ENCODE measurements around the gene RAPGEF4. TPM values are rescaled to one million over a fixed set of nuclear protein-coding genes. Genes with fewer than 3 reads are reported as not detected.

Gene RAPGEF4
- total RNA-seq, 1 donor from 2014 or later: 14.2 TPM

GRCh38 chr2:173056705-173057364, 321.2 kb downstream of the RAPGEF4 start:
- DNase-seq (ENCODE audit: low read depth in 2 of 2): no peak

GRCh38 chr2:173058097-173058496, 322.5 kb downstream of the RAPGEF4 start:
- no peak for DNase-seq (ENCODE audit: low read depth in 2 of 2)

- no peak for DNase-seq (ENCODE audit: low read depth in 2 of 2)
These were observed 323.0 kb downstream of the RAPGEF4 start for GRCh38 chr2:173058673-173059072.

- no peak for DNase-seq (ENCODE audit: low read depth in 2 of 2)
These were observed 323.6 kb downstream of the RAPGEF4 start for GRCh38 chr2:173059292-173059691.

GRCh38 chr2:173059971-173060461, 324.4 kb downstream of the RAPGEF4 start:
- no peak for DNase-seq (ENCODE audit: low read depth in 2 of 2)

GRCh38 chr2:173062801-173063200, 327.2 kb downstream of the RAPGEF4 start:
- no peak for DNase-seq (ENCODE audit: low read depth in 2 of 2)

GRCh38 chr2:173064151-173064805, 328.6 kb downstream of the RAPGEF4 start:
- no peak for DNase-seq (ENCODE audit: low read depth in 2 of 2)

GRCh38 chr2:173066887-173067676, 331.4 kb downstream of the RAPGEF4 start:
- DNase-seq (ENCODE audit: low read depth in 2 of 2): no peak

- DNase-seq (ENCODE audit: low read depth in 2 of 2): no peak
These were observed 339.6 kb downstream of the RAPGEF4 start for GRCh38 chr2:173075056-173075780.

GRCh38 chr2:173075781-173076580, 340.3 kb downstream of the RAPGEF4 start, which contains the start of gene MAP3K20:
Gene MAP3K20 (plus strand): TSS chr2:173075846. CDS start chr2:173091032, 15,186 bp downstream.
- peak; percentile 43 to 79 for DNase-seq (ENCODE audit: low read depth in 2 of 2)

- DNase-seq (ENCODE audit: low read depth in 2 of 2): peak in 1 of 2 donors; percentile 60
These were observed 341.1 kb downstream of the RAPGEF4 start for GRCh38 chr2:173076581-173077345.

GRCh38 chr2:173077506-173078177, 342.0 kb downstream of the RAPGEF4 start:
- peak in 1 of 2 donors; percentile 59 for DNase-seq (ENCODE audit: low read depth in 2 of 2)

- DNase-seq (ENCODE audit: low read depth in 2 of 2): no peak
These were observed 343.5 kb downstream of the RAPGEF4 start for GRCh38 chr2:173079141-173079540.

GRCh38 chr2:173079973-173080860, 344.6 kb downstream of the RAPGEF4 start:
- no peak for DNase-seq (ENCODE audit: low read depth in 2 of 2)

- no peak for DNase-seq (ENCODE audit: low read depth in 2 of 2)
These were observed 351.0 kb downstream of the RAPGEF4 start for GRCh38 chr2:173086518-173087213.

- no peak for DNase-seq (ENCODE audit: low read depth in 2 of 2)
These were observed 351.6 kb downstream of the RAPGEF4 start for GRCh38 chr2:173087214-173087581.

GRCh38 chr2:173087793-173088496, 352.3 kb downstream of the RAPGEF4 start:
- no peak for DNase-seq (ENCODE audit: low read depth in 2 of 2)
